IMR-90 (cell line): Measurements from ENCODE around the gene LGALS12. TPM values are rescaled to one million over a fixed set of nuclear protein-coding genes. Genes with fewer than 3 reads are reported as not detected.

ENCODE experiments used
- ATAC-seq: fragments of 200-7000 bp; cut with Tn5 transposase; 2 replicates; pipeline ENCODE4 v1.9.1; 2020; ENCODE audit warnings: low read depth, mild to moderate bottlenecking, moderate library complexity
- BruUV-seq: library from RNA; stranded (reverse); fragments of 400-500 nt; replicated peaks from 2 replicates; lab custom pipeline; 2021; lab: Mats Ljungman, UMichigan
- CTCF ChIA-PET: fragments of 300-600 bp; formaldehyde crosslinking; extraction: SDS; loops from one replicate; lab custom pipeline; 2021; ENCODE audit warnings: antibody characterized with exemption; lab: Yijun Ruan, JAX
- POLR2A ChIA-PET: fragments of 300-600 bp; sonication (Branson Sonifier 250); formaldehyde crosslinking; loops from one replicate; lab custom pipeline; 2022; ENCODE audit warnings: antibody characterized with exemption; ENCODE audit not compliant: unreplicated experiment; lab: Charles Lee
- DNase-seq: peaks from one replicate; pipeline ENCODE4 v3.0.0; 2013
- H2AFZ ChIP-seq: replicated peaks from 2 replicates; pipeline ENCODE3; 2013; ENCODE audit warnings: low read length, mild to moderate bottlenecking; ENCODE audit not compliant: poor library complexity
- H2AK5ac ChIP-seq: 2 replicates; pipeline ENCODE4 v1.6.1; 2013; ENCODE audit warnings: low read depth, low read length, inconsistent platforms
- H2AK9ac ChIP-seq: replicated peaks from 2 replicates; pipeline ENCODE3; 2013; ENCODE audit warnings: mild to moderate bottlenecking, low read depth, low read length, moderate library complexity; ENCODE audit not compliant: poor library complexity
- H2BK120ac ChIP-seq: 2 replicates; pipeline ENCODE4 v1.6.1; 2013; ENCODE audit warnings: low read depth, low read length, inconsistent platforms
- H2BK15ac ChIP-seq: 3 replicates; pipeline ENCODE4 v1.6.1; 2013; ENCODE audit warnings: low read depth, low read length, inconsistent platforms
- H2BK20ac ChIP-seq: 2 replicates; pipeline ENCODE4 v1.6.1; 2013; ENCODE audit warnings: low read depth, mild to moderate bottlenecking, inconsistent platforms, low read length, moderate library complexity
- H2BK5ac ChIP-seq: 2 replicates; pipeline ENCODE4 v1.6.1; 2013; ENCODE audit warnings: mild to moderate bottlenecking, low read depth, low read length, inconsistent platforms; ENCODE audit not compliant: poor library complexity, severe bottlenecking
- H3K14ac ChIP-seq: replicated peaks from 2 replicates; pipeline ENCODE4 v1.6.1; 2013; ENCODE audit warnings: low read depth, low read length, inconsistent platforms
- H3K18ac ChIP-seq: 2 replicates; pipeline ENCODE4 v1.6.1; 2013; ENCODE audit warnings: low read depth, low read length, control low read depth
- H3K23ac ChIP-seq: 2 replicates; pipeline ENCODE4 v1.6.1; 2013; ENCODE audit warnings: low read depth, low read length, inconsistent platforms
- H3K27ac ChIP-seq: 2 replicates; pipeline ENCODE4 v1.5.1; 2013; ENCODE audit warnings: mild to moderate bottlenecking, control low read depth, low read length; ENCODE audit not compliant: insufficient read depth
- H3K27me3 ChIP-seq: 2 replicates; pipeline ENCODE4 v1.6.1; 2013; ENCODE audit warnings: low read length; ENCODE audit not compliant: control insufficient read depth, insufficient read depth
- H3K36me3 ChIP-seq: 2 replicates; pipeline ENCODE4 v1.6.1; 2013; ENCODE audit warnings: low read length, mixed read lengths; ENCODE audit not compliant: control insufficient read depth, insufficient read depth
- H3K4ac ChIP-seq: 2 replicates; pipeline ENCODE4 v1.6.1; 2013; ENCODE audit warnings: low read depth, low read length, inconsistent platforms
- H3K4me1 ChIP-seq: 2 replicates; pipeline ENCODE4 v1.6.1; 2013; ENCODE audit warnings: low read length, mixed read lengths; ENCODE audit not compliant: control insufficient read depth, insufficient read depth
- H3K4me2 ChIP-seq: 2 replicates; pipeline ENCODE4 v1.6.1; 2013; ENCODE audit warnings: low read depth, mild to moderate bottlenecking, control low read depth, low read length, moderate library complexity
- H3K4me3 ChIP-seq: 2 replicates; pipeline ENCODE4 v1.5.1; 2013; ENCODE audit warnings: low read depth, mild to moderate bottlenecking, control low read depth, low read length, moderate library complexity; ENCODE audit not compliant: insufficient read depth
- H3K56ac ChIP-seq: 2 replicates; pipeline ENCODE4 v1.6.1; 2013; ENCODE audit warnings: low read length, inconsistent platforms; ENCODE audit not compliant: insufficient read depth; ENCODE audit errors: extremely low read depth
- H3K79me1 ChIP-seq, 2 experiments: 2 replicates each; pipeline ENCODE4 v1.6.1; 2013; ENCODE audit warnings: low read length in 2 of 2, inconsistent platforms in 1 of 2, low read depth in 1 of 2
- H3K9ac ChIP-seq: 2 replicates; pipeline ENCODE4 v1.6.1; 2013; ENCODE audit warnings: low read depth, low read length, control low read depth
- H3K9me1 ChIP-seq: 2 replicates; pipeline ENCODE4 v1.6.1; 2013; ENCODE audit warnings: low read length, inconsistent platforms; ENCODE audit not compliant: insufficient read depth
- H3K9me3 ChIP-seq: 2 replicates; pipeline ENCODE4 v1.6.1; 2013; ENCODE audit warnings: low read length; ENCODE audit not compliant: control insufficient read depth, insufficient read depth
- H4K20me1 ChIP-seq: 2 replicates; pipeline ENCODE4 v1.6.1; 2013; ENCODE audit warnings: low read length, inconsistent platforms; ENCODE audit not compliant: insufficient read depth
- H4K5ac ChIP-seq: 2 replicates; pipeline ENCODE4 v1.6.1; 2013; ENCODE audit warnings: mild to moderate bottlenecking, low read depth, low read length, control low read depth
- H4K8ac ChIP-seq, 2 experiments: 2 replicates each; pipeline ENCODE4 v1.6.1; 2013; ENCODE audit warnings: low read depth in 2 of 2, low read length in 2 of 2, control low read depth in 1 of 2, inconsistent platforms in 1 of 2
- H4K91ac ChIP-seq: 2 replicates; pipeline ENCODE4 v1.6.1; 2013; ENCODE audit warnings: low read depth, low read length, inconsistent platforms; ENCODE audit not compliant: insufficient read depth
- BHLHE40 ChIP-seq: fragments of 150-350 bp; IDR thresholded peaks from 2 replicates; pipeline ENCODE4 v1.6.1; 2016; ENCODE audit warnings: mild to moderate bottlenecking, low read depth, low read length
- FOS ChIP-seq: fragments of 150-350 bp; IDR thresholded peaks from 2 replicates; pipeline ENCODE4 v1.6.1; 2016; ENCODE audit warnings: low read depth, low read length
- MAZ ChIP-seq: IDR thresholded peaks from 2 replicates; pipeline ENCODE4 v1.6.1; 2012; ENCODE audit warnings: low read depth, mild to moderate bottlenecking, low read length, improper control_type of control experiment, moderate library complexity, borderline replicate concordance
- RFX5 ChIP-seq: IDR thresholded peaks from 2 replicates; pipeline ENCODE4 v1.8.0; 2012; ENCODE audit warnings: low read depth, mild to moderate bottlenecking, low read length, moderate library complexity
- WGBS, 2 experiments: methylation state at CpG; one replicate each; pipeline versions ENCODE4 v1.1.5 to v1.1.7; 2013; ENCODE audit warnings: missing lambda C conversion rate in 2 of 2; ENCODE audit not compliant: insufficient read length in 1 of 2; ENCODE audit errors: extremely low coverage in 2 of 2; 5-methylcytosine and 5-hydroxymethylcytosine counted together
- dilution Hi-C: fragments of 300-500 bp; cut with HindIII; formaldehyde crosslinking; loops from one replicate; pipeline ENCODE4 v1.14.3; 2018; ENCODE audit warnings: low sequenced_read_pairs; ENCODE audit not compliant: unreplicated experiment
- in situ Hi-C: fragments of 300-500 bp; cut with MboI; formaldehyde crosslinking; loops from 3 replicates; pipeline ENCODE4 v1.14.3; 2019; ENCODE audit warnings: low sequenced_read_pairs, inconsistent platforms, mixed read lengths
- intact Hi-C: fragments of 100-400 bp; cut with micrococcal nuclease; formaldehyde crosslinking; loops from 2 replicates; pipeline ENCODE4 v1.10.0; 2022
- polyA plus RNA-seq, 3 experiments: library from polyadenylated mRNA; depleted of rRNA; stranded (reverse); fragments of >200 nt; gene quantifications; 2 replicates each; pipeline ENCODE4 v1.2.3, GENCODE V29; 2012; ENCODE audit warnings: low replicate concordance in 1 of 3
- total RNA-seq: library from RNA; depleted of rRNA; stranded (reverse); fragments of >200 nt; gene quantifications from 2 replicates; pipeline ENCODE4 v1.2.3, GENCODE V29; 2012

The LGALS12 gene
- total and polyA plus RNA-seq, 2 of the 4 experiments (the other 2 are of a cell fraction): not detected

- H4K8ac ChIP-seq: no peak overlapping the region
- no peaks in the 10 kb centered on the region for H3K79me1 ChIP-seq
- no peak overlapping the region for H2AK5ac ChIP-seq
- intact Hi-C loops (no loop called here), in situ Hi-C loops (no loop called here), dilution Hi-C loops (no loop called here)
- CTCF ChIA-PET: no interaction called here
- no peak overlapping the region for H3K4ac ChIP-seq
- H2BK120ac ChIP-seq: no peak overlapping the region
- no peak for TF ChIP-seq BHLHE40
- no peak for TF ChIP-seq RFX5
- TF ChIP-seq FOS: no peak
- TF ChIP-seq MAZ: no peak
- DNase-seq (no peak), ATAC-seq (no peak)
- no peak overlapping the region for H3K23ac ChIP-seq
- H3K27ac ChIP-seq: no peak overlapping the region
- no peak overlapping the region for H4K5ac ChIP-seq
- no peak overlapping the region for H3K56ac ChIP-seq
- H3K4me1 ChIP-seq: peaks cover 6% of the 10 kb centered on the region; the same call in 1 of the 2 replicates
- peaks cover 10% of the 10 kb centered on the region for H3K27me3 ChIP-seq
- H2AFZ ChIP-seq: no peak overlapping the region
- H3K18ac ChIP-seq: no peak overlapping the region
- H3K36me3 ChIP-seq: no peaks in the 10 kb centered on the region
- H4K20me1 ChIP-seq: no peaks in the 10 kb centered on the region
- no peaks in the 10 kb centered on the region for H3K9me3 ChIP-seq
- 80% methylated on average over 2 of the region's 6 CpGs; no CpG with 5 or more reads in 1 of the 2 experiments for WGBS, 2 experiments
- H2AK9ac ChIP-seq: no peak overlapping the region
- no peak overlapping the region for H3K4me3 ChIP-seq
- H3K9me1 ChIP-seq: peaks cover 2% of the 10 kb centered on the region; the same call in 1 of the 2 replicates
- no peak overlapping the region for H3K14ac ChIP-seq
- no peak overlapping the region for H4K91ac ChIP-seq
- no peak overlapping the region for H2BK20ac ChIP-seq
- H2BK5ac ChIP-seq: no peak overlapping the region
- H3K4me2 ChIP-seq: no peak overlapping the region
- H2BK15ac ChIP-seq: no peak overlapping the region
- BruUV-seq: no TSS peak
- no peak overlapping the region for H3K9ac ChIP-seq
- POLR2A ChIA-PET: no interaction called here
Measured at GRCh38 chr11:63516109-63516508, 10.2 kb downstream of the LGALS12 start.
